HG02798 (cell line): ENCODE data around the gene UHMK1.
A peak's percentile ranks its signal among the peaks of the same experiment; 100 is the strongest.
"Not testable (repeated sequence)": the region's sequence is repeated elsewhere in the genome, so short reads cannot be mapped to it uniquely, and the experiment has no call there.

Experiments
- ATAC-seq: cut with Tn5 transposase; IDR thresholded peaks from one replicate; pipeline ENCODE4 v1.9.1; 2021; ENCODE audit warnings: mild to moderate bottlenecking; ENCODE audit not compliant: unreplicated experiment, poor library complexity

UHMK1 gene

GRCh38 chr1:162561616-162562469 is 64.2 kb downstream of the UHMK1 start, which contains the start of gene UAP1:
Gene UAP1 (plus strand): TSS chr1:162561722. CDS start chr1:162566069, 4,347 bp downstream.
- peak; percentile 34 for ATAC-seq

DNA sequence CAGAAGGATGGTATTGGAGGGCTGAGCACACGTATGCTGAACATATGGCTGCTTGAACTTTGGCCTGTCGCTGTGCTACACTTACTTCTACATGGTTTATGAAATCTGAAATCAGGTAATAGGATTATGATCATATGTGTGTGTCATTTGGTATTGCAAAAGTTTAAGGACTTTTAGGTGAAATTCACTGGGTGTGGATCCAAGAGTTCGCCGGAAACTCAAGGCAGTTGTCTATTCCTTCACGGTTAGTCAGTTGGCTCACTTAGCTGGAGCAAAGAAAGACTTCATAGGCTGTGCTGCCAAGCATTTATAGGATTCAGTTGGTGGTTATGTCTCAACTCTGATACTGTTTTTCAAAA is 64.8 kb downstream of the UHMK1 start:
- no peak for ATAC-seq

DNA sequence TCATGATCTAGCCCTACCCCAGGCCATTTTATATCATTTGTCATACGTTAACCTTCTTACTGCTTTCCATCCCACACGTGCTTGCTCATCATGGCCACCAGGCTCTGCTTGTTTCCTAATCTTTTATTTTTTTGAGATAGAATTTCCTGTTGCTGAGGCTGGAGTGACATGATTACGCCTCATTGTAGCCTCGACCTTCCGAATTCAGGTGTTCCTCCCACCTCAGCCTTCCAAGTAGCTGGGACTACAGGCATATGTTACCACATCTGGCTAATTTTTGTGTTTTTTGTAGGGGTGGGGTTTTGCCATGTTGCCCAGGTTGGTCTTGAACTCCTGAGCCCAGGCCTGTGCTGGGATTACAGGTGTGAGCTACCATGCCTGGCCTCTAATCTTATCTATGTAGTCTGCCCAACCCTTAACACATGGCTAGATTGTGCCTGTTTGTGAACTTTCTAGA is 67.2 kb downstream of the UHMK1 start:
- no peak for ATAC-seq

DNA sequence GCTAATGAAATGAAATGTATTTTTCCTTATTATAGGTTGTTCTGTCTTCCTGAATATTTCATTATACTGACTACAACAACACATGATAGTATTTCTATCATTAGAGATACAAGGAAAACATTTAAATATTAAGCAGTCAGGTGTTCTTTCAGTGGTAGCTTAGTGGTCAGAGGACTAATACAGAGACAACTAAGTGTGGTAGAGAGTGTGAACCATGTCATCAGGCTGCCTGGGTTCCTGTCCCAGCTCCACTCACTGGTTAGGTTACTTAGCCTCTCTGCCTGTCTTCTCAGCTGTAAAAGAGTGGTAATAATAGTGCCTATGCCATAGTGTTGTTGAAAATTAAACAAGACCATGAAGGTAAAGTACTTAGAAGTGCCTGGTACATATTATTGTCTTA is 67.8 kb downstream of the UHMK1 start:
- no peak for ATAC-seq

GRCh38 chr1:162566870-162567269 is 69.3 kb downstream of the UHMK1 start:
- ATAC-seq = no peak

DNA sequence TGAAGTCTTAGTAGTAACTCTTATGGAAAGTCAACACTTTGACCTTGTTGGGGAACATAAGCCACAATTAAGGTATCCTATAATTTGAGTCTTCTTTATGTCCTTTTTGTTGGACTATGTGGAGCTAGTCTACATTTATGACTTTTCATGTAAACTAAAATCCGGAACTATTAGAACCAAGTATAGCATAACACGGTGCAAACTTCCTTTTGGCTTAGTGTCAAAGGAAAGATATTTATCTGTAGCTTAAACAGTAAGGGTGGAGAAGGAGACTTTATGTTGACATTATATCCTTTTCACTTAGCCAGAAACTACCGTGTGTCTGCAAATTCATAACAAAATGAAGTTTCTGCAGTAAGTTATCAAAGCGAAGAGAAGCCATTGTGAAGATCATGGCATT is 71.2 kb downstream of the UHMK1 start:
- no peak for ATAC-seq

DNA sequence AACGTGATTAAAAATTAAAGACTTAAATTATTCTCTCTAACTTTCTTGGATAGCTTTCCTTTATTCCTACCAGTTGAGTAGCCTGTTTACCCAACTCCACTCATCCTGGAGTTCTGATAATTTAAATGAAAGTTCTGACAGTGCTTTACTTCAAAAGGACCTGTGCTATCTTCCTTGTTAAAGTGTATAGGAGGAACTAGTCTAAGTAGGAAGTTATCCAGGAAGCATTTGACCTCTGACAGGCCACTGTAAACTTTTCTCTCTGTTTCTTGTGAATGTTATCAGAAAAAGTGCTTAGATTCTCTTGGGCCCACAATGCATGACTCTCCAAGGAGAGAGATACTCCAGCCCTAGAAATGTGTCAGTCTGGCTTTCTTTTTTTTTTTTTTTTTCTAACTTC is 73.1 kb downstream of the UHMK1 start:
- no peak for ATAC-seq

DNA sequence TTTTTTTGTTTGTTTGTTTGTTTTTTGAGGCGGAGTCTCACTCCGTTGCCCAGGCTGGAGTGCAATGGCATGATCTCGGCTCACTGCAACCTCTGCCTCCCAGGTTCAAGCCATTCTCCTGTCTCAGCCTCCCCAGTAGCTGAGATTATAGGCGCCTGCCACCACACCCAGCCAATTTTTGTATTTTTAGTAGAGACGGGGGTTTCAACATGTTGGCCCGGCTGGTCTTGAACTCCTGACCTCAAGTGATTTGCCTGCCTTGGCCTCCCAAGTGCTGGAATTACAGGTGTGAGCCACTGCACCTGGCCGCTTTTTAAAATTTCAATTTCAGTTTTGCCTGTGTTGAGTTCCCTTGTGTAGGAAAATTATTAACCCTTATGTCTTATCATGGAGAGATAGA is 73.5 kb downstream of the UHMK1 start:
- not testable (repeated sequence) for ATAC-seq

DNA sequence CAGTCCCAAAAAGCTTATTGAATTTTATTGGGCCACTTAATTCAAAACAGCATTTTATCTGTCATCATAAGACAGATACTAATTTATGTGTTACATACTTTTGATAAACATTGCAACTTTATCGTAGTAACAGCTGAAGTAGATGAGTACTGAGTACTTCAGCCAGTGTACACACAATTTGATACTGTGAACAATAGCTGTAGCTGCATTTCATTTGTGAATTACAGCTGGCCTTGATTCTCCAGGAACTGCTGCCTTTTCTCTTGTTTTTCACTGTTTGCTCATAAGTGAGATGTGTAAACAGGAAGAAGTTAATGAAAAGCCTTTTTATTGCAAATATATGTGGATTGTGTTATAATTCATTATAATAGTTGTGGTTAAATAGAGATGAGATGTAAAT is 74.1 kb downstream of the UHMK1 start:
- no peak for ATAC-seq

DNA sequence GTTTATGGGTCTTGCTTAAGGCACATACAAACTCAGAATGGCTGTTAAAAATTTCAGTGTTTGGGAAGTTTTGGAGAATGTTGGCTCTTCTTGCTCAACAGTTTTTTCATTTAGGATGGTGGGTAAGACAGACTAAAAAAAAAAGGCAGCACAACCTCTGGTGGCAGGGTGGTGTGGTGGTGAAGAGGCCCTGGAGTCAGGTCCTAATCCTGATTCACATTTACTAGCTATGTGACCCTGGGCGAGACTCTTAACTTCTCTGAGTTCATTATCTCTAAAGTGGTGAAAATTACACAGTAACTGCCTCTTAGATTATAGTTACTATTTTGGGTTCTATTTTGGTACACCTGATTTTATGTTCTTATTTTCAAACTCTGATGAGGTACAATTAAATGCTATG is 75.5 kb downstream of the UHMK1 start:
- ATAC-seq = no peak

- no peak for ATAC-seq
Measured at GRCh38 chr1:162578071-162578700, 80.6 kb downstream of the UHMK1 start.

GRCh38 chr1:162578936-162579335 is 81.3 kb downstream of the UHMK1 start:
- ATAC-seq = no peak
